T-helper 22 cell (primary cell): ENCODE data around the gene TSC1.
"Not testable (repeated sequence)": the region's sequence is repeated elsewhere in the genome, so short reads cannot be mapped to it uniquely, and the experiment has no call there.

Experiments used
- DNase-seq: peaks from one replicate; pipeline ENCODE4 v3.0.0-alpha.2; 2020; ENCODE audit warnings: low read depth

Gene TSC1

DNA sequence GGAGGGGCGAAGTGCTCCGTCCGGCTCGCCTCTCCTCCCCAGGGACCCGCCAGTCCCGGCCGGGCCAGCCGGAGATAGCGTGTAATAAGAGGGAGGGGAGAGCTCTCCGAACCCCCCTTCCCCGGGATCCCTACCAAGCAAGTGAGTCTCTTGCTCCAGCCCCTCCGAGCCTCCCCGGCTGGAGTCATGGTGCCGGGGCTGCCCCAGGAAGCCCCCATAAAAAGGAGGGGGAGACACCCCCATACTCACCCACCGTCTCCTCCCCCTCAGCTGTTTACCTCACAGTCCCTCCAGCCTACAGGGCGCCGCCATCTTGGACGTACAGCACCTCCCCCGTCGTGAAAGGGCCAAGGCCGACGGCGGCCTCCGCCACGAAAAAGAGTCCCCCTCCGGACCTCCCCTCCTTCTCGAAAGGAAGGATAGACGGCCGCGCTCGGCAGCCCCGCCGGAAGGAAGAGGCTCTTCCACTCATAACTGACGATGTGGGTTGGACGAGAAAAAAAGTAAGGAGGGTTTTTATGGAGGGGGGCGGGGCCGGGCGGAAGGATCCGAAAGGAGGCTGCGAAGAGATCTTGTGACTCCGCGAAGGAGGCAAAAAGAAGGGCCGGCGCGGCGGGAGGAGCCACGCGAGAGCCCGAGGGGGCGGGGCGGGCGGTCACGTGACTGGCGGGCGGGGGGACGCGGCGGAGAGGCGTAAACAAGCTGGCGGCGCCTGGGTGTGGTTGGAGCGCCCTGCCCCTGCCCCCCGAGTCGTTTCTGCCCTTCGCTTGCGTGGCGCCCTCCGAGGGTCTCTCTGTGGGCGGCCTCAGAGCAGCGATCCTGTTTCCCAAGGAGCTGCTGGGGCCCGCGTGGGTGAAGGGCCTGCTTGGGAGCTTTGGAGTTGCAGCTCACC, at the start of gene TSC1:
TSC1 (minus strand) TSS at position 323 of the 892 bp plus-strand sequence. CDS start 15,744 bp downstream, outside the sequence.
- peak; percentile 95 for DNase-seq

DNA sequence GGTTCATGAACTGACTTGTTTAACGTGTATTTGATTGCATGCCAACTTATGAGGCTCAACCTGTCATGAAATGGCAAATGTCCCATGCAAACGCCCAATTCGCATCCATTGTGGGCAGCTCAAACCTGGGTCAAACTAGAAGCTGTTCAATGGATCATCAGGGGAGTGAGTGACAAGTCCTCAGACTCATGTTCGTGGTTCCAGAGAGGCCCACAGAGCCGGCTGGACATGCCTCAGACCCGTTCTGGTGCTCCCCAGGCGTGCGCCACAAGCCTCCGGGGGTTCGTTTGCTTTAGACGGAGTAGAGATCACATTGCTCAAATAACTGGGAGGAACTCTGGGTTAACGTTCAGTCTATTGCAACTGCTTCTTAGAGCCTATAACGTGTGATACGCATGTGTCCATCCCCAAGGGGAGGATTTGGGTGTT, 49.1 kb upstream of the TSC1 start:
- no peak for DNase-seq

DNA sequence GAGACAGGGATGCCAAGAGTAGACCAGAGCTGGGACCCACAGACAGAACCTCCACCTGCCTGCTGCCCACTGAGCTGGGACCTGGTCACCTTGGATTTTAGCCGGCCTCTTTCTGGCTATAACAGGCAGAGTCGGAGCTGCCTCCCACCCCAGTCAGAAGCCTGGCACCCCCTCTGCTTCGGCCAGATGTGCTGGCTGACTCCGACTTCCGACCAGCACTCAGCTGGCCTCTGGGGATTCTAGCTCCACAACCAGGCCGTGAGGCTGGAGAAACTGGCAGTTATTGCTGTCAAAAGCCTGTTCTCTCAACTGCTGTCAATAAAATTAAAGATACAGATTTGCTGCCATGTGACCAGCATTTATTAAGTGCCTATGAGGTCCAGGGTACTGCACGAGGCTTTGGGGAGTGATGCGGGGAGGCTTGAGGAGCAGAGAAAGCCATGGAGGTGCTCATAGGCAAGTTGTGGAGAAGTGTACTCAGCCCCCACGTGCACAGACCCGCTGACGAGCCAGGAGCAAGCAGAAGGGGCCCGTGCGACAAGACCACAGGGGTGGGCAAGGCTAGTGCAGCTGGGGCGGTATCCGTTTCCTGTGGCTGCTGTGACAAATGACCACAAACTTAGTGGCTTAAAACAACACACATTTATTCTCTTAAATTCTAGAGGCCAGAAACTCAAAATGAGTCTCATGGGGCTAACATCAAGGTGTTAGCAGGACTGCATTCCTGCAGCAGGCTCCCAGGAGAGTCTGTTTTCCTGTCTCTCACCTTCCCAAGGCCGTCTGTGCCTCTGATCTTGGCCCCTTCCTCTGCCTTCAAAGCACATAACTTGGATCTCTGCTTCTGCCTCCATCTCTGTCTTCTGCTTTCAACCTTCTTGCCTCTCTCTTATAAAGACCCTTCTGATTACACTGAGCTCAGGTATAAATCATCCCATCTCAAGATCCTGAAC, 47.2 kb upstream of the TSC1 start:
- no peak for DNase-seq

DNA sequence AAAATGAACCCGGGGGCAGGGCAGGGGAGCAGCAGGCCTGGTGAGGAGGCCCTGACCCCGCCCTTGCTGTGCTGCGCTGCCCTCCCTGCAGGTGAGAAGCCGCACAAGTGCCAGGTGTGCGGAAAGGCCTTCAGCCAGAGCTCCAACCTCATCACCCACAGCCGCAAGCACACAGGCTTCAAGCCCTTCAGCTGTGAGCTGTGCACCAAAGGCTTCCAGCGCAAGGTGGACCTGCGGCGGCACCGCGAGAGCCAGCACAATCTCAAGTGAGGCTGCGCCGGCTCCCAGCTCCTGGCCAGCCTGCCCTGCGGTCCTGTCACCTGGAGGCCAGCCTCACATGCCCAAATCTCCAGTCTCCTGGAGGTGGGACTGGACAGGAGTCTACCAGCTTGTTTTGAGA, 46.4 kb upstream of the TSC1 start:
- DNase-seq, result no peak

DNA sequence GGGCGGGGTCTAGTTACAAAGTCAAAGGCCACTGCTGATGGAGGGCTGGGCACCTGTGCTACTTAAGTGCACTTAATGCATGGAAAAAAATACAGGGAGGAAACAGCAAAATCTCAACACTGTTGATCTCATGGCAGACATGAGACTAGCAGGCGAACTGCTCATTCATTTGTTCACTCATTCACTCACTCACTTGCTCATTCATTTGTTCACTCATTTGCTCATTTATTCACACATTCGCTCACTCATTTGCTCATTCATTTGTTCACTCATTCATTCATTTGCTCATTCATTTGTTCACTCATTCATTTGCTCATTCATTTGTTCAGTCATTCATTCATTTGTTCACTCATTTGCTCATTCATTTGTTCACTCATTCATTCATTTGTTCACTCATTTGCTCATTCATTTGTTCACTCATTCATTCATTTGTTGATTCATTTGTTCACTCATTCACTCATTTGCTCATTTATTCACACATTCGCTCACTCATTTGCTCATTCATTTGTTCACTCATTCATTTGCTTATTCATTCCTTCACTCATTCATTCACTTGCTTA, 45.7 kb upstream of the TSC1 start:
- not testable (repeated sequence) for DNase-seq

DNA sequence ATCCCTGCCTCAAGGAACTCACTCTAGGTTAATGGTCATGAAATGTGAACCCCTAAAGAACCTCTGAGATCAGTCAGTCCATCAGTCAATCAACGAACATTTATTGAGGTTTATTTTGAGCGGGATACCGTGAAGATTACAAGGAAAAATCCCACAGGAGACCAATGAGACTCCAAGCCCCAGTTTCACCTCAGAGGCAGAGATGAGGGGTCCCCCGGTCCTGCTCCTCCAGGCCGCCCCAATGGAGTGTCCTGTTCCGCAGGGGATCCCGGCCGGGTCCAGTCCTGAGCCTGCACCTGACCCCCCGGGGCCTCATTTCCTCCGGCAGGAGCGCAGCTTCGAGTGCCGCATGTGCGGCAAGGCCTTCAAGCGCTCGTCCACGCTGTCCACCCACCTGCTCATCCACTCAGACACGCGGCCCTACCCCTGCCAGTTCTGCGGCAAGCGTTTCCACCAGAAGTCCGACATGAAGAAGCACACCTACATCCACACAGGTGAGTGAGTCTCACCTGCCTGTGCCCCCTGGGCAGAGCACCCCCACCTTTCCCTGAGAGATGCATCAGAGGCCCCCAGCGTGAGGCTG, 45.1 kb upstream of the TSC1 start:
- DNase-seq, result no peak

DNA sequence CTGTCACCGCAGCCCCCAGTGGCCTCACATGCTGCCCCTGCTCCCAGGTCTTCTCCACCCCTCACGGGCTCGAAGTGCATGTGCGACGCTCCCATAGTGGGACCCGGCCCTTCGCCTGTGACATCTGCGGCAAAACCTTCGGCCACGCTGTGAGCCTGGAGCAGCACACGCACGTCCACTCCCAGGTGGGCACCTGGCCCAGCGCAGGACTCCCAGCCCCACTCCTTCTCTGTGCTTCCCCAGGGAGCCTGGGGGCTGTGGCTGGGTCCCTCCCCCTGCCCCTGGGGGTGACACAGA, 44.5 kb upstream of the TSC1 start:
- no peak for DNase-seq

DNA sequence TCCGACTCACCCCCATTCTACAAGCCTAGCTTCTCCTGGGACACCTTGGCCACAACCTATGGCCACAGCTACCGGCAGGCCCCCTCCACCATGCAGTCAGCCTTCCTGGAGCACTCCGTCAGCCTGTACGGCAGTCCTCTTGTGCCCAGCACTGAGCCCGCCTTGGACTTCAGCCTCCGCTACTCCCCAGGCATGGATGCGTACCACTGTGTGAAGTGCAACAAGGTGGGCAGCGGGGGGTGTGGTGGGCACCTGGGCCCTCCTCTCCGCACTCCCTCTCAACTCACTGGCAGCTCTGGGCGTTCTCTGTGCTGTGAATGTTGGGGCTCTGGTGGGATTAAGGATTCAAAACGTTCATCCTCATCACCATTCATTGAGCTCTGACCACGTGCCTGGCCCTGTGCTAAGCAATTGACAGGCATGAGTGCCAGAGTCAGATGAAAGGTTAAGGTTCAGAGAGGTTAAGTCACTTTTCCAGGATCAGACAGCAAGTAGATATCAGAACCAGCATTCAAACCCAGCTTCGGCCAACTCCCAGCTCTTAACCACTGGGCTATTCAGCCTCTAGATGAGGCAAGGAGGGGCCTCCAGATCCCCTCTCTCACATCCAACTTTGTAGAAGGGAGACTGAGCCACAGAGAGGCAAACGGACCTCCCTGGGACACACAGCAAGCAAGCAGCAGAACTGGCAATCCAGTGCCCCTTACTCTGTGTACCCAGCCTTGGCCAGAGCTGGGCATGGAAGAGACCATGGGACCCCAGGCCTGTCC, 44.0 kb upstream of the TSC1 start:
- DNase-seq, result no peak

DNA sequence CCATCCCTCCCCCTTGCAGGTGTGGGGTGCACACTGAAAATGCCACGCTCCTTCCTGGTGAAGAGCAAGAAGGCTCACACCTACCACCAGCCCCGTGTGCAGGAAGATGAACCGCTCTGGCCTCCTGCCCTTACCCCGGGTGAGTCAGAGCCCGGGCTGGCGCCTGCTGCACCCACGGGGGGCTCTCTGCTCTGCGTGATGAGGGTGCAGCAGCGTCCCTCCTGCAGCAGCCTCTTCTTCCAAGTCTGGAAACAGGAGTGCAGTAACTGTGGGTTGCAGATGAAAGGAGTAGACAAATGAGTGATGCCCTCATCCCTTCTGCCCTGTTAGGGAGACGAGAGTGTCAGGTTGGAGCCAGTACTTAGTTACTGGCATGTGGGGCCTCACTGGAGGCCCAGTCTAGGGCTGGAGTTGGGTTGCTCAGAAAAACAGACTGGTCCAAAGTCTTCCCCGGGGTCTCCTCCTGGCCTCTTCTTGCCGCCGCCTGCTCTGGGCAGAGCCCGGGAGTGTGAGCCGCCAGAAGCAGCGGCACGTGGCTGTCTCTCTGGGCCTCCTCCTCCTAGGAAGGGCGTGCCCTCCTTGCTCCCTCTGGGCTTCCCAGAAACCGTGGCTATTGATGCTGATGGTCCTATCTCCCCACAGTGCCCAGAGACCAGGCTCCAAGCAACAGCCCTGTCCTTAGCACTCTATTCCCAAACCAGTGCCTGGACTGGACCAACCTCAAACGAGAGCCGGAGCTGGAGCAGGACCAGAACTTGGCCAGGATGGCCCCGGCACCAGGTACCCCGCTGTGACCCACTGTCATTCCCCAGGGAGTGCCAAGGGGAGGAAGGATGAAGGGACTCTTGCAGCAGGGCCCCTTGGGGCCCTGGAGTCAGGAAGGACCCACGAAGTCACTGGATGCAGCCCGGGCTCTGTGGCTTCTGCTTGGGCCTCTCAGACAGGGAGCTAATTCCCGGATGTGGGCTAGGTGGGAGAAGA, 42.5 kb upstream of the TSC1 start:
- DNase-seq, result no peak

DNA sequence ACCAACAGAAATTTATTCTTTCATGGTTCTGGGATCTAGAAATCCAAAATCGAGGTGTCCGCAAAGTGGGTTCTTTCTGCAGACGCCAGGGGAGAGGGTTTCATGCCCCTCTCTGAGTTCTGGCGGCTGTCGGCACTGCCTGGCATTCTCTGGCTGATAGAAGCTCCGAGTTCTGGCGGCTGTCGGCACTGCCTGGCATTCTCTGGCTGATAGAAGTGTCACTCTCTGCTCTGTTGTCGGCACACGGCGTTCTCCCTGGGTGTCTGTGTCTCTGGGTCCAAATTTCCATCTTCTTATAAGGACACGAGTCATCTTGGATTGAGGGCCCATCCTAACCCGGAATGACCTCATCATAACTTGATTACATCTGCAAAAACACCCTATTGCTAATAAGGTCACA, 41.7 kb upstream of the TSC1 start:
- DNase-seq, result no peak

DNA sequence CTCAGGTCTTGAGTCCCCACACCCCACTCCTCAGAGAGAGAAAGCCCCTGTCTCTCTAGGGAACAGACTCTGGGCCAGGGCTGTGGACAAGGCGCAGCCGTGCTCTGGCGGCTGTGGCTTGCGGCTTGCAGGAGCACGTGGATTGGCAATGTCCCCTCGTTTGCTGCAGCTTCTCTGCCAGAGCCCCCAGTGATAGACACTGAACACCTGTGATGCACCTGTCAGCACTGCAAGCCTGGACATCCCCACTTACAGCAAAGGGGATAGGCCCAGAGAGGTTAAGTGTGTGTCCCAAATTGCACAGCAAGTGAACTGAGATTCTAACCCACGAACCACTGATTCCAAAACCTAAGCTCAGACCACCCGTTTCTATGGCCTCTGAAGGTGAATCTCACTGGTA, 41.1 kb upstream of the TSC1 start:
- DNase-seq, result no peak

DNA sequence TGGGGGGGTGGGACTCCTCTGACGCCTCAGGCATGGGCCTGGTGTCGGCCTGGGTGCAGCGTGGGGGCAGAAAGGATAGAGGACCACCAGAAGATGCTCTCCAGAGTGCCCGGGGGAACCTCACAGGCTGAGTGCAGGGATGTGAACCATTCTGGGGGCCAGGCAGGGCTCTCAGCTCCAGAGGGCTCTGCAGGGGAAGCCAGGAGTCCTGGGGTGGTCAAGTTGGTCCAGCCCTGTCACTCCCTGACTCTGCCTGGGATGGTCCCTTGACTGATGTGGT, 40.6 kb upstream of the TSC1 start:
- no peak for DNase-seq

DNA sequence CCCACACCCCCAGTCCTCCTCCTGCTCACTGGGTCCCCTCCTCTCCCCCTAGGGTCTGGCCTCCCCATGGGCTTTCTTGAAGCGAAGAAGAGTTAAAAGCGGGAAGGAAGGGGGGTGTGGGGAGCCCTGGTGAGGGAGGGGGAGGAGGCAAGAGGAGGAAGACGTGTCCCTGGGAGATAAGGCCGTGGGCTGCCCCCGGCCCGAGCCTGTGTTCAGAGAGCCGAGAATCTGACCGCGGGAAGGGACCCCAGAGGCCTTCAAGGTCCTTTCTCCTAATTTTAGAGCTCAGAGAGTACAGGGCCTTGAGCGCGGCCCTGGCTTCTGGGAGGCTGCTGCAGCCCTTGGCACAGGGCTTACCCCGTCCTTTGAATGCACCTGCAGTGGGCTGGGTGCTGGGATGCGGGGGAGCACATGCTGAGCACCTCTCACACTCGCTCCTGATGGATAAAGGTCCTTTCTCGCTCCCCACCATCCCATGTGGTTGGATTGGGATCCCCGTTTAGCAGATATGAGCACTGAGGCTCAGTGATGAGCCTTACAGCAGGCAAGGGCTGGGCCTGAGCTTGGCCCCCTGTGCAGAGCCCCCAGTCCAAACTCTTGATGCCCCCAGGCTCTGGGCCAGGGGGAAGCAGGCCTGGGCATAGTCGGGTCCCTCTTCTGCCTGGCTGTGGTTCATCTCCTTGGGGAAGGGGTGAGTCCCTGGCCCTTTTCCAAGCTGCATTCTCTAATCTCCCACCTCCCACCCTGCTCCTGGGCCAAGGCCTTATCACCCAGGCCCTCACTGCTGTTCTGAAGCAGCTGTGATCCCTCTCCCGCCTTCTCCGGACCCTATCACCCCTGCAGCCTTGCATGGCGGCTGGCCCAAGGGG, 40.0 kb upstream of the TSC1 start:
- no peak for DNase-seq

DNA sequence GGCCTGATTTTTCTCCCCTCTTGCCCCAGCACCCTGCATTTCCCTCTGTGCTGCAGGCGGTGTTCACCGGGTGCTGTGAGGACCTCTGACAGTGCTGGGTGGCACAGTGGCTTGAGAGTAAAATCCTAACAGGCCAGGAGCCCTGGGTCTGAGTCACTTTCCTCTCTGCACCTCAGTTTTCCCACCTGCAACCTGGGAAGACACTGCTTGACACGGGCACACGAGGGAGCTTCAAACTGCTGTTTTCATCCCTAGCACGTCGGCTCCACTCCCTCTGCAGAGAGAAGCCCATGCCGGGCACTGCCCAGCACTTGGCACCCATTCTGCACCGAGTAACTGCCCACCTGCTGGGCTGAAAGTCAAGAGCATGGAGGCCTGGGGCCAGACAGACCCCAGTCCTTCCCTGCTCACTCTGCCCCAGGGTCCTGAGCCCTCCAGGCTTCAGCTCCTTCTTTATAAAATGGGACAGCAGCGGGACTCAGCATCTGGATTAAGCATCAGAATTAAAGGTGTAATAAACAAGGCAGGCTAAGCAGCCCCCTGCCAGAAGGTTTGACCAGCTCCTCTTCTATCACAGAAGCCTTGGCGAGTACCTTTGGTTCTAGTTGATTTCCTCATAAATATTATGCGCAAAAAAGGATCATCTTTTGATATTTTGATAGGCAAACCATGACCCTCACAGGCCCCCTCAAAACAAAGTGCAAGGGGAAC, 39.2 kb upstream of the TSC1 start:
- DNase-seq, result no peak

DNA sequence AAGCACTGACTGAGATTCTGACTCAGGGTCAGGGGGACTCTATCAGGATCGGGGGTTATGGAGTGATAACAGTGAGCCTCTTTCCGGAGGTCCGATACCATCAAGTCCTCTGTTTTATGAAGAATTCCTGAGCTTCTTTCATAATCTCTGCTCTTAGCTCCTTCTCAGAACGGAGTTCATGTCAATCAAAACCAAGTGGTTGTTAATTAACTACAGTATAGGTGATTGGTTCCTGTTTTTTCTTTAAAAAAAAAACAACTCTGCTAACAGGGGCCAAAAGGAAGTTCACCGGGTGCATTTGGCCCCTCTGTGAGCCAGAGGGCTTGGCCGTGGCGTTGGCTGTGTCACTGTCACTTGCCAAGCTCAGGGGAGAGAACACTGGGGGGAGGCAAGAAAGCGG, 38.0 kb upstream of the TSC1 start:
- no peak for DNase-seq

DNA sequence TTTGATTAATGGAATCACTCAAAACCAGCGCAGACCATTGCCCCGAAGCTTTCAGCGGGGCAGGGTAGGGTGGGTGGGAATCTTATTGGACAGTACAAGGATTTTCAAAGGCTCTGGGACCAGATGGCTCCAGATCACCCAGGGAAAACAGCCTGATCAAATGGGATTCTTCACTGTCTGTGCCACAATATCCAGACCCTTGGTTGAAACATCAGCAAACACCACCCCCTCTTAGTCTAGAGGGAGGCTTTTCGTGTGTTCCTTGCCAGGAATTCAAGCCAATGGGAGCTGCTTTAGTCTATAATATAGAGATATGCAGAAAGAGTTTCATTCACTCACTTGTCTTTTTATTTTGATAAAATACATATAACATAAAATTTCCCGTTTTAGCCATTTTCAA, 35.7 kb upstream of the TSC1 start:
- no peak for DNase-seq

DNA sequence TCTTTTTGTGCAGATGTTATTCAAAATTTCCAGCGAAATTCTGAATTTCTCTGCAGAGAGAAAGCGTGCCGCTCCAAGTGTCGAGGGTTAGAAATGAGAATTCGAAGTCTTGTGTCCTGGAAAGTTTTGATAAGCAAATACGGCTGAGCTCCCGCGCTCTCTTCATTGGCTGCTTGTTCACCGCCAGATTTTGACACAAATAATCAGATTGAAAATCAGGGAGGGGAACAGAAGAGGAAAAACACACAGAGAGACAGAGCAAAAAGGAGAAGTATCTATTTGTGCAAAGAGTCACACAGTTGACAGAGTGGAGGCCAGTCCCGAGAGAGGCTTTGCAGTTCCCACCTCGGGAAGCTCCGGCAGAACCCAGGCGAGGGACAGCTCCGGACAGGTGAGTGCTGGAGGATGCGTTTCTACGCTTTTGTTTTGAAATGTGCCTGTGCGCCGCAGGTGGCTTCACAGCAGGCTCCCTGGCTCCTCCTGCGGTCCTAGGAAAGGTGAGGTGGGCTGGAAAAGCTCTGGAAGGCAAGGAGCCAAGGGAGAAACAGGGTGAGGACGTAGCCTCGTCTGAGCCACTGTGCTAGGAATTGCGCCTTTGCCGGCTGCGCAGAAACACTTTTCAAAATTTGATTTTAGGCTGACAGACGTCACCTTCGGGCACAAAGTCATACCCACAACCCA, 34.2 kb upstream of the TSC1 start, which contains the start of gene GFI1B:
GFI1B (plus strand) TSS at position 244 of the 681 bp plus-strand sequence. CDS start 7,985 bp downstream, outside the sequence.
- DNase-seq, result no peak

DNA sequence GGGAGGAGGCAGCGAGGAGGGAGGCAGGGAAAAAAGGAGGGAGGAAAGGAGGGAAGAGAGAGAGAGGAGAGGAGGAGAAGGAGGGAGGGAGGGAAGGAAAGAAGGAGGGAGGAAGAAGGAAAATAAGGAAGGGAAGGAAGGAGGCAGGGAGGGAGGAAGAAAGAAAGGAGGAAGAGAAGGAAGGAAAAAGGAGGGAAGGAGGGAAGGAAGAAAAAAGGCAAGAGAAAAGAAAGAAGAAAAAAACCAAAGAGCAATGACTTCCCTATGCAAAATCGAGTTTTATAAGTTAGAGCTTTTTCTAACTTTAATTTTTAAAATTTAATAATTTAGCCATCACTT, 33.7 kb upstream of the TSC1 start:
- no peak for DNase-seq
